ENCODE data around the gene RNPEP. TPM values are rescaled to one million over a fixed set of nuclear protein-coding genes. Genes with fewer than 3 reads are reported as not detected.

RNPEP gene
- total and polyA plus RNA-seq, 2 of the 13 experiments (the other 11 are each of a cell fraction or from before 2014, with no cell fraction given), result 20.6 to 38.4 TPM

- Histone ChIP-seq H2AFZ (ENCODE audit: low read length) (no peak overlapping the region), H3K27me3 (ENCODE audit: control insufficient read depth in 1 of 2, insufficient read depth in 2 of 2, low read length in 2 of 2) (no peaks in the 10 kb centered on the region), H3K27ac (ENCODE audit: extremely low read length, insufficient read depth, low read length) (no peak overlapping the region), H3K36me3 (replicated peaks in 1 of 2; ENCODE audit: control insufficient read depth in 1 of 2, insufficient read depth in 2 of 2, low read length in 2 of 2) (peaks cover 11 to 77% of the 10 kb centered on the region in 2 experiments), H3K4me3 (replicated peaks in 1 of 3; ENCODE audit: insufficient read depth in 1 of 3, low read depth in 2 of 3, low read length in 3 of 3) (no peak overlapping the region), H4K20me1 (ENCODE audit: insufficient read depth, low read length) (no peaks in the 10 kb centered on the region; the same call in 1 of the 2 replicates), H3K79me2 (ENCODE audit: insufficient read depth, low read length) (peaks cover 2% of the 10 kb centered on the region), H3K4me1 (ENCODE audit: insufficient read depth, low read length) (no peaks in the 10 kb centered on the region), H3K9me3 (ENCODE audit: low read length) (no peaks in the 10 kb centered on the region), H3K9ac (ENCODE audit: insufficient read depth, low read depth, low read length) (no peak overlapping the region), H3K4me2 (ENCODE audit: low read depth, low read length) (no peak overlapping the region)
- CTCF ChIA-PET (ENCODE audit: low intra/inter-chr PET ratio, low total read pairs), result no interaction called here
- intact Hi-C loops (cut with micrococcal nuclease; ENCODE audit: unreplicated experiment), result no loop called here
- in situ Hi-C loops (cut with HindIII; ENCODE audit: extremely low pct_ligation_motif_present, low pct_unique_long_range_greater_than_20kb), result no loop called here
- 95% methylated on average over 5 of the region's 5 CpGs for WGBS (ENCODE audit: low lambda C conversion rate)
- BruUV-seq (replicated peaks), result no TSS peak
- POLR2A ChIA-PET, result no interaction called here
- ATAC-seq (no peak), DNase-seq (ENCODE audit: low spot score) (no peak), FAIRE-seq (no peak)
- peak; percentile 35; the same call in 1 of the 2 replicates for TF ChIP-seq ZNF121 (CRISPR knock-in tag; IDR thresholded peaks at IDR 0.05)
- TF ChIP-seq ELF4 (CRISPR knock-in tag; IDR thresholded peaks at IDR 0.05; ENCODE audit: borderline replicate concordance), result no peak
Observed at GRCh38 chr1:201966171-201966570, 16.3 kb upstream of the RNPEP start.

DNA sequence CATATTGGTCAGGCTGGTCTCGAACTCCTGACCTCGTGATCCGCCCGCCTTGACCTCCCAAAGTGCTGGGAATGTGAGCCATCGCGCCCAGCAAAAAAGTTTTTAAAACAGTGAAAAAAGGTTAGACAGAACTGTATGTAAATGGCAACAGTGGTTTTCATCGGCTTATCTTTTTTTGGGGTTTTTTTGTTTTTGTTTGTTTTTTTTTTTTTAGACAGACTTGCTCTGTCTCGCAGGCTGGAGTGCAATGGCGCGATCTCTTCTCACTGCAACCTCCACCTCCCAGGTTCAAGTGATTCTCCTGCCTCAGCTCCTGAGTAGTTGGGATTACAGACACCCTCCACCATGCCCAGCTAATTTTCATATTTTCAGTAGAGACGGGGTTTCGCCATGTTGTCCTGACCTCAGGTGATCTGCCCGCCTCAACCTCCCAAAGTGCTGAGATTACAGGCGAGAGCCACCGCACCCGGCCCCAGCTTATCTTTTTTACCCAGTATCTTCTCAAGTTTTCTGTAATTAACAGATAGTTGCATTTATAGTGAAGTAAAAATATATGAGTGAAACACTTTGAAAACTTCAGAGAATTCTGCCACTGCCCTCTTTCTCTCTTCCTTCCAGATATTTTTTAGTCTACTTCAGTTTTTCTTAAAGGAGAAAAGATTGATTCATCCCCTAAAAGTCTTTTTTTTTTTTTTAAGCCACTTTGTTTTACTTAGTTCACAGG is 14.1 kb upstream of the RNPEP start:
- FAIRE-seq (no peak), ATAC-seq (no peak), DNase-seq (ENCODE audit: low spot score) (no peak)
- no peak overlapping the region for H3K9ac ChIP-seq (ENCODE audit: insufficient read depth, low read depth, low read length)
- H4K20me1 ChIP-seq (ENCODE audit: insufficient read depth, low read length), result no peaks in the 10 kb centered on the region; the same call in 1 of the 2 replicates
- CTCF ChIA-PET (ENCODE audit: low intra/inter-chr PET ratio, low total read pairs), result no interaction called here
- H3K4me2 ChIP-seq (ENCODE audit: low read depth, low read length), result no peak overlapping the region
- WGBS (ENCODE audit: low lambda C conversion rate), result 96% methylated on average over 16 of the region's 16 CpGs
- H3K4me3 ChIP-seq (replicated peaks in 1 of 3; ENCODE audit: insufficient read depth in 1 of 3, low read depth in 2 of 3, low read length in 3 of 3), result no peak overlapping the region
- H3K79me2 ChIP-seq (ENCODE audit: insufficient read depth, low read length), result no peaks in the 10 kb centered on the region
- BruUV-seq (replicated peaks), result no TSS peak
- in situ Hi-C loops (cut with HindIII; ENCODE audit: extremely low pct_ligation_motif_present, low pct_unique_long_range_greater_than_20kb), result no loop called here
- POLR2A ChIA-PET, result no interaction called here
- no peaks in the 10 kb centered on the region for H3K9me3 ChIP-seq (ENCODE audit: low read length)
- no peaks in the 10 kb centered on the region for H3K27me3 ChIP-seq (ENCODE audit: control insufficient read depth in 1 of 2, insufficient read depth in 2 of 2, low read length in 2 of 2)
- no peak overlapping the region for H3K27ac ChIP-seq (ENCODE audit: extremely low read length, insufficient read depth, low read length)
- intact Hi-C loops (cut with micrococcal nuclease; ENCODE audit: unreplicated experiment), result no loop called here
- no peak overlapping the region for H2AFZ ChIP-seq (ENCODE audit: low read length)
- H3K36me3 ChIP-seq (replicated peaks in 1 of 2; ENCODE audit: control insufficient read depth in 1 of 2, insufficient read depth in 2 of 2, low read length in 2 of 2), result peaks cover 7 to 61% of the 10 kb centered on the region in 2 experiments
- H3K4me1 ChIP-seq (ENCODE audit: insufficient read depth, low read length), result no peaks in the 10 kb centered on the region
- TF ChIP-seq XRCC5 (optimal IDR thresholded peaks at IDR 0.05; ENCODE audit: low read length) (no peak), SAFB2 (CRISPR knock-in tag; IDR thresholded peaks at IDR 0.05; ENCODE audit: borderline replicate concordance, low read depth) (no peak), NCOR1 (IDR thresholded peaks at IDR 0.05; ENCODE audit: borderline replicate concordance, low read length) (no peak), MAZ (IDR thresholded peaks at IDR 0.05; ENCODE audit: borderline replicate concordance, low read depth, low read length) (no peak), MAZ (CRISPR knock-in tag; IDR thresholded peaks at IDR 0.05; ENCODE audit: low read depth) (no peak), ZFX (CRISPR knock-in tag; IDR thresholded peaks at IDR 0.05; ENCODE audit: low read depth) (no peak), ZFAT (CRISPR knock-in tag; conservative IDR thresholded peaks at IDR 0.05) (no peak), SIN3B (IDR thresholded peaks at IDR 0.05; ENCODE audit: low read length) (no peak), SETDB1 (CRISPR knock-in tag; IDR thresholded peaks at IDR 0.05; ENCODE audit: borderline replicate concordance) (no peak), ZNF501 (CRISPR knock-in tag; IDR thresholded peaks at IDR 0.05) (no peak)
- TF ChIP-seq, protein P1, sequence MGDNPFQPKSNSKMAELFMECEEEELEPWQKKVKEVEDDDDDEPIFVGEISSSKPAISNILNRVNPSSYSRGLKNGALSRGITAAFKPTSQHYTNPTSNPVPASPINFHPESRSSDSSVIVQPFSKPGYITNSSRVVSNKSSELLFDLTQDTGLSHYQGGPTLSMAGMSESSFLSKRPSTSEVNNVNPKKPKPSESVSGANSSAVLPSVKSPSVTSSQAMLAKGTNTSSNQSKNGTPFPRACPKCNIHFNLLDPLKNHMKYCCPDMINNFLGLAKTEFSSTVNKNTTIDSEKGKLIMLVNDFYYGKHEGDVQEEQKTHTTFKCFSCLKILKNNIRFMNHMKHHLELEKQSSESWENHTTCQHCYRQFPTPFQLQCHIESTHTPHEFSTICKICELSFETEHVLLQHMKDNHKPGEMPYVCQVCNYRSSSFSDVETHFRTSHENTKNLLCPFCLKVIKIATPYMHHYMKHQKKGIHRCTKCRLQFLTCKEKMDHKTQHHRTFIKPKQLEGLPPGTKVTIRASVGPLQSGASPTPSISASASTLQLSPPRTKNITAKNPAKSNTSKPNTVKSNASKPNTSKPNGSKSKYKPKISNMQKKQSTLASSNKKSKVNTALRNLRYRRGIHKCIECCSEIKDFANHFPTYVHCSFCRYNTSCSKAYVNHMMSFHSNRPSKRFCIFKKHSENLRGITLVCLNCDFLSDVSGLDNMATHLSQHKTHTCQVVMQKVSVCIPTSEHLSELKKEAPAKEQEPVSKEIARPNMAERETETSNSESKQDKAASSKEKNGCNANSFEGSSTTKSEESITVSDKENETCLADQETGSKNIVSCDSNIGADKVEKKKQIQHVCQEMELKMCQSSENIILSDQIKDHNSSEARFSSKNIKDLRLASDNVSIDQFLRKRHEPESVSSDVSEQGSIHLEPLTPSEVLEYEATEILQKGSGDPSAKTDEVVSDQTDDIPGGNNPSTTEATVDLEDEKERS (CRISPR knock-in tag; IDR thresholded peaks at IDR 0.05), result no peak
- TF ChIP-seq, protein P2, sequence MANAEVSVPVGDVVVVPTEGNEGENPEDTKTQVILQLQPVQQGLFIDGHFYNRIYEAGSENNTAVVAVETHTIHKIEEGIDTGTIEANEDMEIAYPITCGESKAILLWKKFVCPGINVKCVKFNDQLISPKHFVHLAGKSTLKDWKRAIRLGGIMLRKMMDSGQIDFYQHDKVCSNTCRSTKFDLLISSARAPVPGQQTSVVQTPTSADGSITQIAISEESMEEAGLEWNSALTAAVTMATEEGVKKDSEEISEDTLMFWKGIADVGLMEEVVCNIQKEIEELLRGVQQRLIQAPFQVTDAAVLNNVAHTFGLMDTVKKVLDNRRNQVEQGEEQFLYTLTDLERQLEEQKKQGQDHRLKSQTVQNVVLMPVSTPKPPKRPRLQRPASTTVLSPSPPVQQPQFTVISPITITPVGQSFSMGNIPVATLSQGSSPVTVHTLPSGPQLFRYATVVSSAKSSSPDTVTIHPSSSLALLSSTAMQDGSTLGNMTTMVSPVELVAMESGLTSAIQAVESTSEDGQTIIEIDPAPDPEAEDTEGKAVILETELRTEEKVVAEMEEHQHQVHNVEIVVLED (CRISPR knock-in tag; IDR thresholded peaks at IDR 0.05; ENCODE audit: borderline replicate concordance), result no peak

Data from HepG2 (cell line).